Suppressor macrophage treated with lipopolysaccharide for 1 hour (primary cell): Measurements from ENCODE around the gene AAR2.

Experiments
- DNase-seq, 3 donors: peaks; one replicate each; pipeline ENCODE4 v3.0.0-alpha.2; 2020 to 2022

Gene AAR2

DNA sequence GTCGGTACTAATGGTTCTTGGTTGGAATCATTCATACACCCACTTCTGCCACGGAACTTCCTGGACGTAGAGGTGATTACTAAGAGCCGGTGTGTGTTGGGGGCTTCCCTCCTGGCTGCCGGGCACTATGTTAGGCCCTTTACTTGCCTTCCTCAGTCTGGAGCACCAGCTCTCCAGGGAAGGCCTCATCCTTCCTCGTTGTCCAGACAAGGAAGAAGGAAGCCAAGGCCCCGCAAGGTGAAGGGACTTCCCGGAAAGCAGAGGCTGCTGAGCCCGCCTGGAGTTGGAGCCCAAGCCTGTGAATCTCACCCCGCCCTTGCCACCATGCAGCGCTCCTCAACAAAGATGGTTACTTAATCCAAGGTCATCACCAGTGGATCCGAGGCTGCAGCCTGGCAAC is 26.2 kb downstream of the AAR2 start:
- no peak for DNase-seq

GRCh38 chr20:36264426-36265246 is 28.4 kb downstream of the AAR2 start:
- DNase-seq: no peak

- DNase-seq: no peak
These were observed 29.9 kb downstream of the AAR2 start for GRCh38 chr20:36266189-36266588.

DNA sequence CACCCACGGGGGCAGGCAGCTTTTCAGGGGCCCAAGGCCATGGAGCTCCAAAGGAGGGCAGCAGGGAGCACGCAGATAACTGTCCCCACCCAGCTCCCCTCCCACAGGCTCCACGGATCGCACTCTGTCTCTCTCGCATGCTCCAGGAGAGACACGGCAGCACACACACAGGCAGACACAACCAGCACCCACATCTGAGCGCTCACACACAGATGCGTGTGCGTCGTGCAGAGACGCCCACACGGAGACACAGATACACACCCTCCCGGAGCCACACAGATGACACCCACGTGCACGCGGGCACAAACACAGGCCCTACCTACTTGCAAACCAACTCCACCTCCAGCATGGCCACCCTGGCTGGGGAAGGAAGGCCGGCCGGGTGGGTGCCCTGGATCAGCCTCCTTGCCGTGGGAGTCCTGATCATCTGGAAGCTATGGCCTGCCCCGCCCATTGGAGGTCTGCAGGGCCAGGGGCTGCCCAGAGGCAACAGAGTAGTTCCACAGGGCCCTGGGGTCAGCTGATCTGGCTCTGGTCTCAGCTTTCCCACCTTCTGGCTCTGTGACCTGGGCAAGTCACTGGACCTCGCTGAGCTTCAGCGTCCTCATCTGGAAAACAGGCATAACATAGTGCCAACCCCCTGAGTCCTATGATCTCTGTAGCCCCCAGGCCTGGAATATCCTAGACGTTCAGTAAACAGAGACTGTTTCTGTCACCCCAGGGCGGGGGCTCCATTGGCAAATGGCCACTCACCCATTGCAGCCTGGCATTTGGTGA is 31.5 kb downstream of the AAR2 start:
- no peak for DNase-seq

DNA sequence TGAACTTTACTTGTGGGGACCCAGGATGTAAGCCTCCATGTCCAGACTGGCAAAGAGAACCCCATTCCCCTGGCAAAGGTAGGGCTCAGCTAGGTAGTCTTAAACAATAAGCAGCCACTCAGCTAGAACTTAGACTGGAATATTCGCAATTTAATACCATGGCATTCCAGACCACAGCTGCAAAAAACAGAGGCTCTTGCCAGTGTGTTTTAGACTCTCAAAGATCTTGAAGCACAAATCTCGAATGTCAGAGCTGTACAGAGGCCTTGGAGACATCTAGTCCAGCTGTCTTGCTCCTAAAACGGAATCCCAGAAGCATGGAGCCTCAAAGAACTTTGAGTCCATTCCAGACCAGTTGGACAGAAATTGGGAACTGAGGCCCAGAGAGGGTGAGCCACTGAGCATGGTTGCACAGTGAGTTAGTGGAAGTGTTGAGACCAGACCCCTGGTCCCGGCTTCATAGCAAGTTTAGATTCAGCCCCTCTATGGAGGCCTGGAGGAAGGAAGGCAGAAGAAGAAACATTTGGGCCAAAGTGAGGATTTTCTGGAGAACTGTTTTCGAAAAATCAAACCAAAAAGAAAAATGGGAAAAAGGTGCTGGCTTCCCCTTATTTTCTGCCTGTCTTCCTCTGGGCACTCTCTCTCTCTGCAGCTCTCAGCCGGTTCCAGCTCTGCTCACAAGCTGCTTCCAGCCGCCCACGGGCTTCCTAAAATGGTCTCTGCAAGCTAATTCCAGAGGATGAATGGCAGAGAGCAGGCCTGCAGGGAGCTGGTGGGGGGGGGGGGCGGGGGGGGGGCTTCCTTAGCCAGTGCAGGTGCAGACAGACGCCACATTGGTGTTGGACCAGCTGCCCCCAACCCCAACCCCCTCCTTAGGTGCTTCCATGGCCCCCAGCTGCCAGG is 32.4 kb downstream of the AAR2 start:
- no peak for DNase-seq

DNA sequence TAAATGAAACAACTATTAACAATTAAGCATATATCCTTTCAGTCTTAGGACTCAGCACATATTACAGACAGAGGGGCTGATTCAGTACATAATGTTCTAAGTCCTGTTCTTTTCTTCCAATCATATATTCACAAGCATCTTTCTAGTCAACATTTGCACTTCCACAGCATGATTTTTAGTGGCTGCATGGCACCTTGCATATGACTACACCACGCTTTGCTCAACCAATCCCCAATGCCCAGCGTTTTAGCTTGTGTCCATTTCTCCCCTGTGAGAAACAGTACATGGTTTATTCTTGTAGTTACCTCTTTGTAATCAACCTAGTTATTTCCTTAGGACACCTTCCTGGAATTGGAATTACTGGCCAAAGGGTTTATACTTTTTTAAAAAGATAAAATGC is 33.2 kb downstream of the AAR2 start:
- DNase-seq: no peak

GRCh38 chr20:36270744-36271638 is 34.7 kb downstream of the AAR2 start:
- DNase-seq: no peak

- no peak for DNase-seq
These were observed 35.6 kb downstream of the AAR2 start for GRCh38 chr20:36271639-36272546.

DNA sequence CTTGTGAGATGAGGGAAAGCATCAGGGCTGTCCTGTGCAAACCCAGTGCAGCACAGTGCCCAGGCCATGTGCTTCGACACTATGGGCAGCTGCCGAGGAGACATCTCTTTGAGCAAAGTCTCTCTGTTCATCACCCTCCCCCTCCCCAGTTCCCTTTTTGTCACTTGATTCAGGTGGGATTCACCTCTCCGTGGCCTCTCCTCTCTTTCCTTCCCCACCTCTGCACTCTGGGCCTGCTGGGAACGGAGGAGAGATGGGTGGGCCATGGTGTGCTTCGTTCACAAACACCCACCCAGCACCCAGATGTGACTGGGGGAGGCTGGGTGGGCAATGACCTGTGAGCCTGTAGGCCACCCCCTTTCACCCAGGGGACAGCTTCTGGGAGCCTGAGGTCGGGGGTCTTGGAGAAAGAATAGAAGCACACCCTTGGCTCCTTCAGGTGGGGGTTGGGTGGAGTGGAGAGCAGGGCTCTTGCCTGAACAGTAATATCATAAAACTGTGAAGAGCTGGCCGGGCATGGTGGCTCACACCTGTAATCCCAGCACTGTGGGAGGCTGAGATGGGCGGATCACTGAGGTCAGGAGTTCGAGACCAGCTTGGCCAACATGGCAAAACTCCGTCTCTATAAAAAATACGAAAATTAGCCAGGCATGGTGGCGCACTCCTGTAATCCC is 36.4 kb downstream of the AAR2 start:
- no peak for DNase-seq

DNA sequence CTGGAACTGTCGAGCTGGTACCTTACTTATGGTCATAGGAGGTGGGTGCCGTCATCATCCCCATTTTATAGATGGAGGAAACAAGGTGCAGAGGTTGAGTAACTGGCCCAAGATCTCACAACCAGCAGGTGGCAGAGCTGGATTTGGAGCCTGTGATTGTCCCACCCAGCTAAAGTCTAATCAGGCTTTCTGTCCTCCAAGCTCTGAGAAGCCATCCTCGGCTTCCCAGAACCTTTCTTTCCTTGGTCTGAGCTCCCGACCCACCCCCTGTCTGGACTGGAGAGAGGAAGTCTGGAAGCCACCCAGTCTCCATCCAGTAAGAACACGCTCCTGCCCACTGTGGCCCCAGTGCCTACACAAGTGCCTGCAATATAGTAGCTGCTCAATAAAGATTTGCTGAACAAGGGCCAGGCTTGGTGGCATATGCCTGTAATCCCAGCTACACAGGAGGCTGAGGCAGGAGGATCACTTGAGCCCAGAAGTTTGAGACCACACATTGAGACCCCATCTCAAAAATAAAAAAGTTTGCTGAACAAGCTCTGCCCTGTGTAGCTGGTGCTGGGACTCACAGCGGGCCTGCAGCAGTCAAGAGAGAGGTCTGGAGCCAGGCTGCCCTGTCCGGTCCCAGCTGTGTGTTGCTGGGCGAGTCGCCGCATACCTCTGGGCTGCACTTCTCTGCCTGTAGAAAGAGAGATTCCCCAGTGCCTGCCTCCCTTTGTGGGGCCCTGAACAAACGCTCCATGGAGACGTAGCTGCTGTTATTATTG is 37.3 kb downstream of the AAR2 start:
- peak; percentile 19 to 26 (median 22) for DNase-seq

DNA sequence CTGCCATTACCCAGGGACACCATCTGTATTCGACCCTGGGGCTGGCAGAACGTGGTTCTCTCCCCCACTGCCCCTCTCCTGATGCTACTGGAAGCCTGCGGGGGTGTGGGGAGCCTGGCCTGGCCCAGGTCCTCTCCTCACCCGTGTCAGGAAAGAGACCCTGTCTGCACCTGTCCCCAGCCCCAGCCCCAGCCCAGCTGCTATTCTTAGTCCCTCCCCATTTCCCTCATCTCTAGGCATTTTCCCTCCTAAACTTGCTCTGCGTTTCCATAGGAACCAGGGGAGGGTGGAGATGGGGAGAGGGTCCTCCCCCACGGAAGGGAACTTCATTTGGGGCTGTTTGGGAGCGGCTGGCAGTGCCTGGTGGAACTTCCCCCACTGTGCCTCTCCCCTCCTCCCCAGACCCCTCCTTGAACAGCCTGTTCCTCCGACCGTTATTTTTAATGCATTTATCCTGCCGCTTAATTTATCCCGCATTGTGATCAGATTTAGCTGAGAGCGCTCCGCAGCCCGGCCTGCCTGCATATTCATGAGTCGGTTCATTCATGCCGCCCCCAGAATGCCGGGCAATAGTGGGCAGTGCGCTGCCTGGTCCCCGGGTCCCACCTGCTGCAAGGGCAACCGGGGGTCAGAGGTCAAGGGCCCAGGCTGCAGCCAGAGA is 38.0 kb downstream of the AAR2 start:
- DNase-seq: no peak

DNA sequence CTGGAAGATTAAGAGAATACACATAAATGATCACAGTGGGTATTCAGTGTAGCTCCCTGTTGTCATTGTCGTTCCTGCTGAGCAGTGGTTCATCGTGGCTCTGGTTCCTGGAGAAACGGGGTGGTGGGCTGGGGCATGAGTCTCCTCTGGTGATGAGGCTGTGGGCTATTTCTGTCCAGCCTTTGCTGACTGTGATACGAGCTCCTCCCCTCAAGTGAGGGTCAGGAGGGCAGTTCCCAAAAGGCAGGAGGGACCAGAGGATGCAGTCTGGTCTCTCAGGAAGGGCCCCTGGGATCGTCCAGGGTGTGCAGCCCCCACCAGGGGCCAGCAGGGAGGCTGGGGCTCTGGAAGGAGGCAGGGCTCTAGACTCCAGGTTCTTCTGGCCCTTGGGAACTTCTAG is 38.7 kb downstream of the AAR2 start:
- no peak for DNase-seq

DNA sequence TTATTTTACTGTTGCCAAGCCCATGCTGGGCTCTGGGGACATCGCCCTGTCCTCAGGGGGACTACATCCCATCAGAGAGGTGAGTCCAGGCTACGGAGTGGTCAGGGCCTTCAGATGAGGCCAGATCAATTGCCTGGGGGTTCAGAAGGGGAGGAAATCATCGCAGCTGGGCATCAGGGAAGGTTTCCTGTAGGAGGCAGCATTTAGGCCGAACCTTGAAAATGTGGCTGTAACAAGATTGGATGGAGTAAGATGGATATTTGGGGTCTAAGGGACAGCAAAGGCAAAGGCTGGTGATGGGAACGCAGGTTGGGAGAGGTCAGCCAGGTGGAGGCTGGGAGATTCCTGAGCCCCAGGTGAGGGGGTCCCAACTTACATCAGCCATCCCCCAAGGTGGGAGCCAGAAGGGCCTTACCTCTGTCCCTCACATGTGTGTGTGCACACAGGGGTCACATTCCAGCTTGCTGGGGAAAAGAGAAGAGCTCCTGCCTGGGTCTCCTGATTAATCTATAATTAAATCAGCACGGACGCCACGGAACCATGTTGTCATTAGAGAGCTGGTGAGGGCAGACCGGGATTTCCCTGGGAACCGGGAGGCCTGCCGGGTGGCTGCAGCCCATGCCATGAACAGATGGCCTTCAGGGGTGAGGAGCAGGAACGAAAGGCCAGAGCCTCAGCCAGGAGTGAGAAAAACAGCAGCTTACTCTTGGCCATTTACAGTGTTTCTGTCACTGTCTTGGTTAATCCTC is 39.3 kb downstream of the AAR2 start:
- DNase-seq: no peak

- DNase-seq: no peak
These were observed 41.3 kb downstream of the AAR2 start for GRCh38 chr20:36277546-36277945.

DNA sequence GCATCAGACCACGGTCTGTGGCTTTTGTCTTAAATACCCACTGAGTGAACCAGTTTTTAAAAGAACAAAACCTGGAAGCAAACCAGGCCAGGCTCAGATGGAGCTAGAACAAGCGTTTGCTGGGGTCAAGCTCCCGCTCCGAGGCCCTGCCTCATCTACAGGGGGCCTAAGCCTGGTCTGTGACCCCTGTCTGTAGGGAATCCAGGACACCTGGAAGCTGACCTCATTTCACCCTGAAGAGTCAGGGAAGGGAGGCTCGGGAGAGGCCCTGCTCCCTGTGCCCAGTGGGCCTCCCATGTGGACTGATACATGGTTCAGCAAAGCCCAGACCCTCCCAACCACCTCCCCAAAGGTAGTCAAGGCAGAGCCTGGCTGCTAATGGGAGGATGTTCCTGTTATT is 43.1 kb downstream of the AAR2 start:
- DNase-seq: no peak

GRCh38 chr20:36279776-36280175 is 43.5 kb downstream of the AAR2 start:
- peak in 1 of 3 donors; percentile 7 for DNase-seq

DNA sequence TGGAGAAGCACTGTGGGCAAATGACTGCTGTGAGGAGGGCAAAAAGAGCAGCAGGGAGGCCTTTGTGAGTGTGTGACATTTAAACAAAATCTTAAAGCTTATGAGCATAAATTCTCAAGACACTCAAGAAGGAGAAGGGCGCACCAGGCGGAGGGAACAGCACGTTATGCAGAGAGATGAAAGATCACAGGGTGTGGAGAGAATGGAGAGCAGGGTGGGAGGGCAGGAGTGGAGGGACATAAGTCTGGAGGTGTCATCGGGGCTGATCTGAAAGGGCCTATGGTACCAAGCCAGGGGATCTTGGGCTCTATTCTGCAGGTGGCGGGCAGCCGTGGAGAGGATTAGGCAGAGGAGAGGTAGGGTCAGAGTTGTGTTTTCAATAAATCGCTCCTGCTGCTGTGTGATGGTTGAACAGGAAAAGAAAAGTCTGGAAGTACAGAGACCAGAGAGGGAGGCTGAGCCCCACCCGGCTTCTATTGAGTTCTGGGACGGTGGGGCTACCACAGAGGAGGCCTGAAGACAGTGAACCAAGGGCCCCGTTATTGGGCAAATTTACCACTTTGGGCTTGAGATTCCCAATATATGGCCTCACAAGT is 45.6 kb downstream of the AAR2 start:
- DNase-seq: no peak

DNA sequence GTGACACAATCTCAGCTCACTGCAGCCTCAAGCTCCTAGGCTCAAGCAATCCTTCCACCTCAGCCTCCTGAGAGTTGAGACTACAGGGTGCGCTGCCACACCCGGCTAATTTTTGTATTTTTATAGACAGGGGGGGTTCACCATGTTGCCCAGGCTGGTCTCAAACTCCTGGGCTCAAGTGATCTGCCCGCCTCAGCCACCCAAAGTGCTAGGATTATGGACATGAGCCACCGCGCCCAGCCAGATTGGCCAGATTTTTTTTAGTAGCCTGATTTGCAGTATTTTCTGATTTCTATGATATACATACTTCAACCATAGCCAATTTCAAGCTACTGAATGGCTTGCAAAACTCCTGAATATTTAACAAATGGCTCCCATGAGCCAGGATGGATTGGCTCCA is 48.5 kb downstream of the AAR2 start:
- no peak for DNase-seq
